ENCODE results near the gene CCDC126. TPM values are rescaled to one million over a fixed set of nuclear protein-coding genes. Genes with fewer than 3 reads are reported as not detected.

CCDC126 gene
- total and polyA plus RNA-seq, 2 experiments from 2014 or later = 5.7 to 6.6 TPM

- H3K4me3 ChIP-seq = no peak overlapping the region
- no peaks in the 10 kb centered on the region for H3K4me1 ChIP-seq (ENCODE audit: insufficient read depth)
- H3K27me3 ChIP-seq (ENCODE audit: insufficient read depth) = no peaks in the 10 kb centered on the region
- H3K27ac ChIP-seq (ENCODE audit: low read depth) = no peak overlapping the region
- H3K36me3 ChIP-seq (ENCODE audit: insufficient read depth) = peaks cover 12% of the 10 kb centered on the region
- DNase-seq (ENCODE audit: low spot score) (peak; percentile 15), ATAC-seq (no peak)
- no peaks in the 10 kb centered on the region for H3K4me1 Mint-ChIP-seq
- H3K4me2 ChIP-seq = no peak overlapping the region
- H3K79me2 ChIP-seq (replicated peaks; ENCODE audit: insufficient read depth) = no peaks in the 10 kb centered on the region
- H2AFZ ChIP-seq = no peak overlapping the region
- no peak overlapping the region for H3K27ac Mint-ChIP-seq
- TF ChIP-seq NANOG (IDR thresholded peaks at IDR 0.05; ENCODE audit: borderline replicate concordance) = no peak
- TF ChIP-seq REST (IDR thresholded peaks at IDR 0.05; ENCODE audit: unreplicated experiment) = no peak
- TF ChIP-seq ZNF462 (CRISPR knock-in tag; IDR thresholded peaks at IDR 0.05) = no peak
- TF ChIP-seq CTCF (conservative IDR thresholded peaks at IDR 0.05; ENCODE audit: low read depth in 2 of 2) = no peak
- no peak for TF ChIP-seq ZNF331 (CRISPR knock-in tag; IDR thresholded peaks at IDR 0.05; ENCODE audit: low read depth)
- TF ChIP-seq STAT1 (IDR thresholded peaks at IDR 0.05; ENCODE audit: unreplicated experiment) = no peak
- TF ChIP-seq EZH2phosphoT487 (IDR thresholded peaks at IDR 0.05; ENCODE audit: unreplicated experiment) = no peak
- no peak for TF ChIP-seq CREB1 (CRISPR knock-in tag; IDR thresholded peaks at IDR 0.05; ENCODE audit: low read depth)
- no peak for TF ChIP-seq ZNF114 (CRISPR knock-in tag; IDR thresholded peaks at IDR 0.05)
- TF ChIP-seq EZH2 (IDR thresholded peaks at IDR 0.05; ENCODE audit: low read depth, unreplicated experiment) = no peak
- no peak for TF ChIP-seq ETS1 (IDR thresholded peaks at IDR 0.05)
- no peak for TF ChIP-seq POLR2AphosphoS5 (IDR thresholded peaks at IDR 0.05; ENCODE audit: low read depth)
- TF ChIP-seq JUNB (IDR thresholded peaks at IDR 0.05; ENCODE audit: unreplicated experiment) = no peak
- H3K27me3 Mint-ChIP-seq (ENCODE audit: insufficient read depth, low read depth, poor library complexity) = peaks cover 10% of the 10 kb centered on the region
- H3K4me3 Mint-ChIP-seq = no peak overlapping the region
- H4K20me1 ChIP-seq (replicated peaks; ENCODE audit: insufficient read depth) = no peaks in the 10 kb centered on the region
- peaks cover 35% of the 10 kb centered on the region for H3K9me3 Mint-ChIP-seq
- H3K9me2 ChIP-seq (ENCODE audit: insufficient read depth) = no peaks in the 10 kb centered on the region
- H3F3A ChIP-seq (replicated peaks; ENCODE audit: low read depth) = no peaks in the 10 kb centered on the region
- peaks cover 25% of the 10 kb centered on the region for H3K36me3 Mint-ChIP-seq (ENCODE audit: low read depth)
These were observed 56.8 kb downstream of the CCDC126 start for GRCh38 chr7:23653942-23654341.
